HL-60 (cell line): ENCODE measurements around the gene ITGAE.

Experiments
- DNase-seq, 2 experiments: peaks; one replicate each; pipeline ENCODE4 v3.0.0-alpha.2; 2010 to 2020; ENCODE audit warnings: low read depth in 1 of 2, low spot score in 1 of 2
- H3K27ac ChIP-seq: fragments of 250-450 bp; sonication (Bioruptor Pico); replicated peaks from 2 replicates; pipeline ENCODE4 v1.5.1; 2020; ENCODE audit warnings: mild to moderate bottlenecking, moderate library complexity
- H3K27me3 ChIP-seq: fragments of 250-450 bp; sonication (Bioruptor Pico); 2 replicates; pipeline ENCODE4 v1.5.1; 2021; ENCODE audit warnings: mild to moderate bottlenecking, moderate library complexity; ENCODE audit not compliant: insufficient read depth, poor library complexity, severe bottlenecking
- H3K4me3 ChIP-seq: replicated peaks from 2 replicates; pipeline ENCODE4 v1.5.1; 2011; ENCODE audit warnings: mild to moderate bottlenecking, control low read depth, low read length; ENCODE audit not compliant: insufficient read depth
- CTCF ChIP-seq: IDR thresholded peaks from one replicate; pipeline ENCODE4 v1.5.1; 2011; ENCODE audit warnings: low read length, control low read depth, inconsistent platforms; ENCODE audit not compliant: insufficient read depth
- GABPA ChIP-seq: IDR thresholded peaks from 2 replicates; pipeline ENCODE4 v1.6.1; 2012; ENCODE audit warnings: low read depth
- POLR2AphosphoS5 ChIP-seq: IDR thresholded peaks from 2 replicates; pipeline ENCODE4 v1.6.1; 2012; ENCODE audit warnings: low read depth
- SPI1 ChIP-seq: IDR thresholded peaks from 2 replicates; pipeline ENCODE4 v1.6.1; 2012; ENCODE audit warnings: low read depth, mild to moderate bottlenecking, borderline replicate concordance
- long read RNA-seq: library from polyadenylated mRNA; unstranded; transcript quantifications from one replicate; pipeline ENCODE4 v2.0.0, GENCODE V29; 2020
- TF ChIP-seq, protein P1 (sequence below): IDR thresholded peaks from 2 replicates; pipeline ENCODE4 v1.6.1; 2012; ENCODE audit warnings: low read depth; ENCODE audit not compliant: insufficient replicate concordance

ITGAE gene, protein sequence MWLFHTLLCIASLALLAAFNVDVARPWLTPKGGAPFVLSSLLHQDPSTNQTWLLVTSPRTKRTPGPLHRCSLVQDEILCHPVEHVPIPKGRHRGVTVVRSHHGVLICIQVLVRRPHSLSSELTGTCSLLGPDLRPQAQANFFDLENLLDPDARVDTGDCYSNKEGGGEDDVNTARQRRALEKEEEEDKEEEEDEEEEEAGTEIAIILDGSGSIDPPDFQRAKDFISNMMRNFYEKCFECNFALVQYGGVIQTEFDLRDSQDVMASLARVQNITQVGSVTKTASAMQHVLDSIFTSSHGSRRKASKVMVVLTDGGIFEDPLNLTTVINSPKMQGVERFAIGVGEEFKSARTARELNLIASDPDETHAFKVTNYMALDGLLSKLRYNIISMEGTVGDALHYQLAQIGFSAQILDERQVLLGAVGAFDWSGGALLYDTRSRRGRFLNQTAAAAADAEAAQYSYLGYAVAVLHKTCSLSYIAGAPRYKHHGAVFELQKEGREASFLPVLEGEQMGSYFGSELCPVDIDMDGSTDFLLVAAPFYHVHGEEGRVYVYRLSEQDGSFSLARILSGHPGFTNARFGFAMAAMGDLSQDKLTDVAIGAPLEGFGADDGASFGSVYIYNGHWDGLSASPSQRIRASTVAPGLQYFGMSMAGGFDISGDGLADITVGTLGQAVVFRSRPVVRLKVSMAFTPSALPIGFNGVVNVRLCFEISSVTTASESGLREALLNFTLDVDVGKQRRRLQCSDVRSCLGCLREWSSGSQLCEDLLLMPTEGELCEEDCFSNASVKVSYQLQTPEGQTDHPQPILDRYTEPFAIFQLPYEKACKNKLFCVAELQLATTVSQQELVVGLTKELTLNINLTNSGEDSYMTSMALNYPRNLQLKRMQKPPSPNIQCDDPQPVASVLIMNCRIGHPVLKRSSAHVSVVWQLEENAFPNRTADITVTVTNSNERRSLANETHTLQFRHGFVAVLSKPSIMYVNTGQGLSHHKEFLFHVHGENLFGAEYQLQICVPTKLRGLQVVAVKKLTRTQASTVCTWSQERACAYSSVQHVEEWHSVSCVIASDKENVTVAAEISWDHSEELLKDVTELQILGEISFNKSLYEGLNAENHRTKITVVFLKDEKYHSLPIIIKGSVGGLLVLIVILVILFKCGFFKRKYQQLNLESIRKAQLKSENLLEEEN
- long read RNA-seq, transcript ITGAE-202 (5 exons, 721 nt): major isoform, 6 of 13 reads
- long read RNA-seq, partial matches to known transcripts: 0 of 13 reads
- long read RNA-seq, other reads (novel, unspliced or antisense): 2 of 13 reads

- Histone ChIP-seq H3K27me3 (no peaks in the 10 kb centered on the region), H3K27ac (peak within 1 kb of the TSS; percentile 79), H3K4me3 (no peak within 1 kb of the TSS)
- TF ChIP-seq GABPA (no peak), POLR2AphosphoS5 (no peak), SPI1 (no peak), CTCF (no peak)
- TF ChIP-seq, protein P1, sequence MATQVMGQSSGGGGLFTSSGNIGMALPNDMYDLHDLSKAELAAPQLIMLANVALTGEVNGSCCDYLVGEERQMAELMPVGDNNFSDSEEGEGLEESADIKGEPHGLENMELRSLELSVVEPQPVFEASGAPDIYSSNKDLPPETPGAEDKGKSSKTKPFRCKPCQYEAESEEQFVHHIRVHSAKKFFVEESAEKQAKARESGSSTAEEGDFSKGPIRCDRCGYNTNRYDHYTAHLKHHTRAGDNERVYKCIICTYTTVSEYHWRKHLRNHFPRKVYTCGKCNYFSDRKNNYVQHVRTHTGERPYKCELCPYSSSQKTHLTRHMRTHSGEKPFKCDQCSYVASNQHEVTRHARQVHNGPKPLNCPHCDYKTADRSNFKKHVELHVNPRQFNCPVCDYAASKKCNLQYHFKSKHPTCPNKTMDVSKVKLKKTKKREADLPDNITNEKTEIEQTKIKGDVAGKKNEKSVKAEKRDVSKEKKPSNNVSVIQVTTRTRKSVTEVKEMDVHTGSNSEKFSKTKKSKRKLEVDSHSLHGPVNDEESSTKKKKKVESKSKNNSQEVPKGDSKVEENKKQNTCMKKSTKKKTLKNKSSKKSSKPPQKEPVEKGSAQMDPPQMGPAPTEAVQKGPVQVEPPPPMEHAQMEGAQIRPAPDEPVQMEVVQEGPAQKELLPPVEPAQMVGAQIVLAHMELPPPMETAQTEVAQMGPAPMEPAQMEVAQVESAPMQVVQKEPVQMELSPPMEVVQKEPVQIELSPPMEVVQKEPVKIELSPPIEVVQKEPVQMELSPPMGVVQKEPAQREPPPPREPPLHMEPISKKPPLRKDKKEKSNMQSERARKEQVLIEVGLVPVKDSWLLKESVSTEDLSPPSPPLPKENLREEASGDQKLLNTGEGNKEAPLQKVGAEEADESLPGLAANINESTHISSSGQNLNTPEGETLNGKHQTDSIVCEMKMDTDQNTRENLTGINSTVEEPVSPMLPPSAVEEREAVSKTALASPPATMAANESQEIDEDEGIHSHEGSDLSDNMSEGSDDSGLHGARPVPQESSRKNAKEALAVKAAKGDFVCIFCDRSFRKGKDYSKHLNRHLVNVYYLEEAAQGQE: no peak
- no peak for DNase-seq
These were observed at the start of gene ITGAE for GRCh38 chr17:3800362-3801271. Gene ITGAE (minus strand): TSS chr17:3801188. CDS start chr17:3801144, 44 bp downstream.

DNA sequence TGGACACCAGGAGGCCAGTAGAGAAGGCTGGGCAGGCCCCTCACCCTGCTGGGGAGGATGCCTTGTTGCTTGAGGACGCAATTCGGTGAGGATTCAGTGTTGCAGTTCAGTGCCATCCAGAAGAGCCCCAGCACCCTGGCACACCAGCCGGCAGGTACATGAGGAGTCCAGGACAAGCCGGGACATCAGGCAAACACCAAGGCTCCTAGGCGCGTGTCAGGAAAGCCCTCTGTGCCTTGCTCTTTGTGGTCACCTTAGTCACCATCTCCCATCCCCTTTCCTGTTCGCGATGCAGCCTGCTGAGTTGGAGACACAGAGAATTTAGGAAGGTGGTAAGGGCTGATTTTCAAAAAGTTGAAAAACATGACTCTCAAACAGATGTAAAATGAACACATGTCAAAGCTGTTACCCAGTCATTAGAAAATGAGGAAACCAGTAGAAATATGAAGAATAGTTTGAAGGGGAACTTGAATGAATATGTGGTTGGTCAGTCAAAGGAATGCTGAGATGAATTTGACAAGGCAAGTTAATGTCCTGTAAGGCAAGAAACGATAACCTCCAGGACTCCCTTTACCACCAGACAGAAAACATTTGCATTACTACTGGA, 47.3 kb upstream of the ITGAE start:
- DNase-seq: no peak
- Histone ChIP-seq H3K27ac (no peak overlapping the region), H3K27me3 (no peaks in the 10 kb centered on the region), H3K4me3 (no peak overlapping the region)
- no peak for TF ChIP-seq POLR2AphosphoS5
- no peak; the same call in 1 of the 2 replicates for TF ChIP-seq SPI1
- no peak for TF ChIP-seq GABPA
- TF ChIP-seq CTCF: no peak
- TF ChIP-seq, protein P1: no peak

GRCh38 chr17:3847165-3847670, 46.2 kb upstream of the ITGAE start:
- Histone ChIP-seq H3K27me3 (no peaks in the 10 kb centered on the region), H3K27ac (no peak overlapping the region), H3K4me3 (no peak overlapping the region)
- TF ChIP-seq POLR2AphosphoS5 (no peak), CTCF (no peak), GABPA (no peak), SPI1 (no peak)
- TF ChIP-seq, protein P1: no peak
- DNase-seq: no peak
